PC-3 (cell line): ENCODE measurements around the gene STX8.

Experiments
- EZH2 ChIP-seq: fragments of 300-600 bp; sonication (generic); IDR thresholded peaks from one replicate; pipeline ENCODE4 v1.6.1; 2017; ENCODE audit warnings: antibody characterized with exemption, mild to moderate bottlenecking, low read length; ENCODE audit not compliant: unreplicated experiment
- EZH2phosphoT487 ChIP-seq: fragments of 300-600 bp; sonication (generic); IDR thresholded peaks from 2 replicates; pipeline ENCODE4 v1.6.1; 2018; ENCODE audit warnings: mild to moderate bottlenecking, antibody characterized with exemption, low read length, borderline replicate concordance
- TF ChIP-seq, protein P1 (sequence below): fragments of 300-600 bp; sonication (generic); conservative IDR thresholded peaks from 2 replicates; pipeline ENCODE4 v1.5.1; 2017; ENCODE audit warnings: antibody characterized with exemption, low read depth, mild to moderate bottlenecking, low read length

DNA sequence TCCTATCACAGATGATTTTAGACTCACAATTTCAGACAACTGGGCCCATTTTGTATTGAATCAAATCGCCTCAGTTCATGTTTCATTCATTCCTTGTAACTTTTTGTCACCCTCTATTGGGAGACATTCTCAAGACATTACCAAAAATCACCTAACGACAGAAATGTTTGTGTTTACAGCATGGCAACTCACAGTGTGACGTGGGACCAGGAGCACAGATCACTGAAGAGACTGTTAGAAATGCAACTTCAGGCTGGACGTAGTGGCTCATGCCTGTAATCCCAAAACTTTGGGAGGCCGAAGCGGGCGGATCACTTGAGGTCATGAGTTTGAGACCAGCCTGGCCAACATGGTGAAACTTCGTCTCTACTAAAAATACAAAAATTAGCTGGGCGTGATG, 304.7 kb downstream of the STX8 start:
- TF ChIP-seq EZH2 (no peak), EZH2phosphoT487 (no peak)
- TF ChIP-seq, protein P1, sequence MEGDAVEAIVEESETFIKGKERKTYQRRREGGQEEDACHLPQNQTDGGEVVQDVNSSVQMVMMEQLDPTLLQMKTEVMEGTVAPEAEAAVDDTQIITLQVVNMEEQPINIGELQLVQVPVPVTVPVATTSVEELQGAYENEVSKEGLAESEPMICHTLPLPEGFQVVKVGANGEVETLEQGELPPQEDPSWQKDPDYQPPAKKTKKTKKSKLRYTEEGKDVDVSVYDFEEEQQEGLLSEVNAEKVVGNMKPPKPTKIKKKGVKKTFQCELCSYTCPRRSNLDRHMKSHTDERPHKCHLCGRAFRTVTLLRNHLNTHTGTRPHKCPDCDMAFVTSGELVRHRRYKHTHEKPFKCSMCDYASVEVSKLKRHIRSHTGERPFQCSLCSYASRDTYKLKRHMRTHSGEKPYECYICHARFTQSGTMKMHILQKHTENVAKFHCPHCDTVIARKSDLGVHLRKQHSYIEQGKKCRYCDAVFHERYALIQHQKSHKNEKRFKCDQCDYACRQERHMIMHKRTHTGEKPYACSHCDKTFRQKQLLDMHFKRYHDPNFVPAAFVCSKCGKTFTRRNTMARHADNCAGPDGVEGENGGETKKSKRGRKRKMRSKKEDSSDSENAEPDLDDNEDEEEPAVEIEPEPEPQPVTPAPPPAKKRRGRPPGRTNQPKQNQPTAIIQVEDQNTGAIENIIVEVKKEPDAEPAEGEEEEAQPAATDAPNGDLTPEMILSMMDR = no peak
